ENCODE measurements around the gene ZNF554. TPM values are rescaled to one million over a fixed set of nuclear protein-coding genes. Genes with fewer than 3 reads are reported as not detected.

Gene ZNF554
- polyA plus RNA-seq, 1 experiment: 2.0 TPM

DNA sequence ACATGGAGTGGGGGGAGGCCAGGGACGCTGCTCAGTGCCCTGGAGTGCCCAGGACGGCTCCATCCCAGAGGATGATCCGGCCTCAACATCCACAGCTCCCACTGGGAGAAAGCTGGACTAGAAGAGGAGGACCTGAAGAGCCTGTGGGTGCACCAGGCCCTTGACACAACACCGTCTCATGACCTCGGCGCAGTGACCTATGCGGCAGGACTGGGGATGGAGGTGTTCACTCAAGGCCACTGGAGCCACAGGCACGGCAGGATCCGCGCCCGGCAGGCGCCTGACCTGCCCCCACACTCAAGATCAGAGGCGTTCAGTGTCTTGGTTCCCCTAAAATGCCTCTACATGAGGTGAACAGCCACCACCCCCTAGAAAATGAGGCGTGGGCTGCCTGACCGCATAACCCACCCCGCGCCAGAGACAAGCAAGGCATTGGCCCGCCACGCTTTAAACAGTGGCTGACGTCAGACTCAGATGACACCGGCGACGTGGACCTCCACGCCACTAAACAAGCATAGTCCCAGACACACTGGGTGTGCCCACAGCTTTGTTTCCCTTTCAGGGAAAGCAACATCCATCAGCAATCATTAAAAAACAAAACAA, 44.6 kb upstream of the ZNF554 start:
- TF ChIP-seq, protein P1, sequence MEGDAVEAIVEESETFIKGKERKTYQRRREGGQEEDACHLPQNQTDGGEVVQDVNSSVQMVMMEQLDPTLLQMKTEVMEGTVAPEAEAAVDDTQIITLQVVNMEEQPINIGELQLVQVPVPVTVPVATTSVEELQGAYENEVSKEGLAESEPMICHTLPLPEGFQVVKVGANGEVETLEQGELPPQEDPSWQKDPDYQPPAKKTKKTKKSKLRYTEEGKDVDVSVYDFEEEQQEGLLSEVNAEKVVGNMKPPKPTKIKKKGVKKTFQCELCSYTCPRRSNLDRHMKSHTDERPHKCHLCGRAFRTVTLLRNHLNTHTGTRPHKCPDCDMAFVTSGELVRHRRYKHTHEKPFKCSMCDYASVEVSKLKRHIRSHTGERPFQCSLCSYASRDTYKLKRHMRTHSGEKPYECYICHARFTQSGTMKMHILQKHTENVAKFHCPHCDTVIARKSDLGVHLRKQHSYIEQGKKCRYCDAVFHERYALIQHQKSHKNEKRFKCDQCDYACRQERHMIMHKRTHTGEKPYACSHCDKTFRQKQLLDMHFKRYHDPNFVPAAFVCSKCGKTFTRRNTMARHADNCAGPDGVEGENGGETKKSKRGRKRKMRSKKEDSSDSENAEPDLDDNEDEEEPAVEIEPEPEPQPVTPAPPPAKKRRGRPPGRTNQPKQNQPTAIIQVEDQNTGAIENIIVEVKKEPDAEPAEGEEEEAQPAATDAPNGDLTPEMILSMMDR (IDR thresholded peaks at IDR 0.05; ENCODE audit: low read depth, low read length): no peak
- H3K27ac ChIP-seq (ENCODE audit: low read depth, low read length): no peak overlapping the region
- CTCF ChIA-PET: no interaction called here
- no peak overlapping the region for H3K4me3 ChIP-seq (ENCODE audit: low read depth, low read length)
- peaks cover 6% of the 10 kb centered on the region for H3K9me3 ChIP-seq (ENCODE audit: control insufficient read depth, insufficient read depth, low read length)
- POLR2A ChIA-PET: no interaction called here
- no peak for DNase-seq (ENCODE audit: low read depth, low spot score)
- H3K27me3 ChIP-seq (ENCODE audit: control insufficient read depth, insufficient read depth, low read length): no peaks in the 10 kb centered on the region

DNA sequence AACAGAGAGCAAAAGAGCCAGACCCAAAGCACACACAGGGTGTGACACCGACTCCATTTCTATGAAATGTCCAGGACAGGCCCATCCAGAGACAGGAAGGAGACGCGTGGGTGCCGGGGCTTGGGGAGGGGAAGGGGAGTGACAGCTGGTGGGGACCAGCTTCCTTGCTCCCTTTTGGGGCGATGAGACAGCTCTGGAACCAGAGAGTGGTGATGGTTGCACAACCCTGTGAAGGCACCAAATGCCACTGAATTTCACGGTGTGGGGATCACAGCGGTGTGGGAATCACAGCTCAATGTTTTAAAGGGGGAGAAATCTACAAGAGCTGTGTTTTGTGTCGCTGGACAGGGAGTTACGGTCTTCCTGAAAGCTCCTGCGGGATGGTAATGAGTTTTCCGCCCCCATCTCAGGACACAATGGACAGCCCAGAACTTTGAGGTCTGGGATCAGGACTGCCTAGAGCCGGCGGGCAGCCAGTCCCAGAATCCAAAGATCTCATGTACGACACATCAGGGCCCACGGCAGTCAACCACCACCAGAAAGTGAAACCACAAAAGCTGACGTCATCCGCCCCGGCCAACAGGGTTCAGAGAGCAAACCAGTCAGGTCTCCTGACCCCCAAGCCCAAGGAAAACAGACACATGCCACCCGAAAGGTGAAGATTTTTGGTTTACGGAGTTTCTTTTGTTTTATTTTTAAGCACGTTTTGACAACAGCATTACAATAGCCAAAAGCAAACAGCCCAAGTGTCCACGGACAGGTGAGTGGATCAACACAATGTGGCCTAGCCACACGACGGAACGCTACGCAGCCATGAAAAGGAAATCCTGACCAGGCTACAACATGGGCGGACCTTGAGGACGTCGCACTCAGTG, 43.9 kb upstream of the ZNF554 start:
- TF ChIP-seq, protein P1 (IDR thresholded peaks at IDR 0.05; ENCODE audit: low read depth, low read length): no peak
- no peak for DNase-seq (ENCODE audit: low read depth, low spot score)
- H3K27ac ChIP-seq (ENCODE audit: low read depth, low read length): peak overlapping the region; percentile 2
- H3K9me3 ChIP-seq (ENCODE audit: control insufficient read depth, insufficient read depth, low read length): peaks cover 6% of the 10 kb centered on the region
- no peak overlapping the region for H3K4me3 ChIP-seq (ENCODE audit: low read depth, low read length)
- ChIA-PET POLR2A (no interaction called here), CTCF (interaction anchor here (0.7 kb wide), 1 partner anchor 1577 kb away, joined by 4 read pairs; no protein-coding TSS in a partner anchor)
- H3K27me3 ChIP-seq (ENCODE audit: control insufficient read depth, insufficient read depth, low read length): no peaks in the 10 kb centered on the region

DNA sequence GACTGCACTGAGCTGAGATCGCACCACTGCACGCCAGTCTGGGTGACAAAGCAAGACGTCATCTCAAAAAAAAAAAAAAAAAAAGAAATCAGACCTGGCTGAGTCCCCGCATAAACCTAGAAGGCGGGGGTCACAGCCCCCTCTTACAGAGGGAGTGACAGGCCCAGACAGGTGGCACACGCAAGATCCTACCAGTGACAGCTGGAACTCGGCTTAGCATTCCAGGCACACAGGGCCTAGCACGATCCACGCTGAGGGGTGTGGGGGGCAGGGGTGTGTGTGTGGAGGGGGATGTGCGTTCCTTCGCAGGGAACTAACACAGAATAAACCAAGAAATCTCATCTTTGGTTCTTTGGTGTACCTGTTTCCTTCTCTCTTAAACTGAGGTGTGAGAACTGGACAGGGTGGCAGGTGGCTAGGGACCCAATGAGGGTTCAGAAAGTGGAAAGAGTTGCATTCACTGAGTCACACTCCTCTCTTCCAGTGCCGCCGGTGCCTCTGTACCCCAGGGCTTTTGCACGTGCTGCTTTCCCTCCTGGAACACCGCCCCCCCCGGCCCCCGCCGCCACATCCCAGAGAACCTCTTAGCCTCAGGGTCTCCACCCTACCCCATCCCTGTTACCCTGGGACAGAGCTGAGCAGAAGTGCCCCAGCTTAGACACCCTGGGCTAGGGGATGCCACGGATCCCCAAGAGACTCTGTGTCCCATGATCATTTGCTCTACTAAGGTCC, 41.5 kb upstream of the ZNF554 start:
- H3K9me3 ChIP-seq (ENCODE audit: control insufficient read depth, insufficient read depth, low read length): peaks cover 11% of the 10 kb centered on the region
- H3K4me3 ChIP-seq (ENCODE audit: low read depth, low read length): no peak overlapping the region
- DNase-seq (ENCODE audit: low read depth, low spot score): no peak
- ChIA-PET CTCF (no interaction called here), POLR2A (no interaction called here)
- H3K27ac ChIP-seq (ENCODE audit: low read depth, low read length): no peak overlapping the region
- TF ChIP-seq, protein P1 (IDR thresholded peaks at IDR 0.05; ENCODE audit: low read depth, low read length): no peak
- no peaks in the 10 kb centered on the region for H3K27me3 ChIP-seq (ENCODE audit: control insufficient read depth, insufficient read depth, low read length)

DNA sequence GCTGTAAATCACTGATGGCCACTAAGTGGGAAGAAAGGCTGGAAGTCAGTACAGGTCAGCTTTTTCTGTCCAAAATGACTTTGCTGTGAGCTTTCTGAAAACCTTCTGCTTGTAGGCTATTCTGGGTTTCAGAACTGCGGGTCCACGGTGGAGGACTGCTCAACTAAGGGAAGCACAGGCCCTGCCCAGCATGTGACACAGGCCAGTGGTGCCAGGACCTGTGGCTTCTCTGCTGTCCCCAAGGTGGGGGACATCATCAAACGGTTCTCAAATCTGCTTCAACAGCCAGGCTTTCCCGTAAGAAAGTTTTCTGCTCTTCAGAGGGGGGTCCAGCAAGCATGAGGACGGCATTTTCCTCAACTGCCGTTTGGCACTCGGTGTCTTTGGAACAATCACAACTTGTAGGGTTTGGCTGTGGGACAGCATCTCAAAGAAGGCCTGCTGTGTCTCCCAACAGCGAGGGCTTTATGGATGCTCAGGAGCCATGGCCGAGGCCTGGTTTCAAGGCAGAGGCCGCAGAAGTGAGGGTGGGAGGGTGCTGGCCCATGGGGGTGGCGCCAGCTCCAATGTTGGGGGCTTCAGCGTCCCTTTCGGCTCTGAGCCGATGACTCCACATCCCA, 40.4 kb upstream of the ZNF554 start:
- H3K27me3 ChIP-seq (ENCODE audit: control insufficient read depth, insufficient read depth, low read length): no peaks in the 10 kb centered on the region
- ChIA-PET CTCF (no interaction called here), POLR2A (interaction anchor here (0.5 kb wide), 1 partner anchor 79 kb away, joined by 5 read pairs; no protein-coding TSS in a partner anchor)
- no peak for DNase-seq (ENCODE audit: low read depth, low spot score)
- H3K9me3 ChIP-seq (ENCODE audit: control insufficient read depth, insufficient read depth, low read length): peaks cover 8% of the 10 kb centered on the region
- H3K4me3 ChIP-seq (ENCODE audit: low read depth, low read length): no peak overlapping the region
- TF ChIP-seq, protein P1 (IDR thresholded peaks at IDR 0.05; ENCODE audit: low read depth, low read length): no peak
- H3K27ac ChIP-seq (ENCODE audit: low read depth, low read length): no peak overlapping the region

Measured in AG04450 (cell line).